Measurements from ENCODE around the gene OPRM1.
"Not testable (repeated sequence)": the region's sequence is repeated elsewhere in the genome, so short reads cannot be mapped to it uniquely, and the experiment has no call there.

The OPRM1 gene

DNA sequence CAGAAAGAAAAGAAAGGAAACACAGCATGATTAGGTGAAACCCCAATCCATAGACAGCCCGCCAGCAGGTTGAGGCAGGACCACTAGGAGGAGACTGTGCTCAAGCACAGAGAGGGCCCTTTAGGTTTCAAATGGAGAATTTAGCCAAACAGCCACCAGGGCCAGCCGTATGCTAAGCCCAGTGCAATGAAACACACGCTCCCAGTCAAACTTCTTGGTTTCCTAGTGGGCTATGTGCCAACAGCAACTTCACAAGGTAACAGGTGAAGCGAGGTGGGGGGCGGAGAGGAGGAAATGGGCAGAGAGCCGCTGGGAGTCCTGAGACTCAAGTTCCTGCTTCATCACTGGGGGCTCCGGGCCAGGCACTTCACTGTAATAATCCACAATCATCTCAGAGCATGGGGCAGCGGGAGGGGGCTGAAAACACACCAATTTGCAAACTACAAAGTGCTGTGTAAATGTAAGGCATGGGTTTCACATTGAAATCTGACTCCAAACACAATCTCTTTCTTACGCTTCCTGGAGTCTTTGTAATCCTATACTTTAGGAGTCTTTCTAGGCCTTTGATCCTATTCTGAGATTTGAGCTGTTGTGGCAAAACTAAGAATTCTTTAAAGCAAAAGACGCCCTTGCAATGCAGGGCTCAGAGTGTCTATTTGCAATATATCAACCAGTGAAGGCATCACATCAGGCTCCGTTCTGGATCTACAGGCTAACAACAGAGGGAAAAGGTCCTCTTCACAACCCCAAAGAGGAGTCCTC lies 117.3 kb downstream of the OPRM1 start:
- DNase-seq: no peak

GRCh38 chr6:154157082-154157481 lies 118.0 kb downstream of the OPRM1 start:
- no peak for DNase-seq

DNA sequence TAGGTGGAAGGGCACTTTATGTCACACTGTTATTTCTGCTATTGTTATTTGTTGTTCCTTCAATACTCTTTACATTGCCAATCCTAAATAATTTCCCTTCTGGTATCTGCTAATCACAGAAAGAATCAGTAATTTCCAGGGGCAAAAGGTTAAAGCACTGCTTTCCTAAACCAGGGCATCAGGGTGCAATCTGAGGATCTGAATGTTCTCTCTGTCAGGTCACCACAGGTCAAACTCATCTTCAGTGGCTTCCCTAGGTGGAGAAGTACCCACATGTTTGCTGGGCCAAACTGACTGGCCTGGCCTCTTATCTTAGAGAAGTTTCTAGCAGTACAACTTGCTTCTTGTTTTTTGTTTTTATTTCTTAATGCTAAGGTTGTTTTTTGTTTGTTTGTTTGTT lies 118.7 kb downstream of the OPRM1 start:
- no peak for DNase-seq

GRCh38 chr6:154159126-154159525 lies 120.1 kb downstream of the OPRM1 start:
- no peak for DNase-seq

DNA sequence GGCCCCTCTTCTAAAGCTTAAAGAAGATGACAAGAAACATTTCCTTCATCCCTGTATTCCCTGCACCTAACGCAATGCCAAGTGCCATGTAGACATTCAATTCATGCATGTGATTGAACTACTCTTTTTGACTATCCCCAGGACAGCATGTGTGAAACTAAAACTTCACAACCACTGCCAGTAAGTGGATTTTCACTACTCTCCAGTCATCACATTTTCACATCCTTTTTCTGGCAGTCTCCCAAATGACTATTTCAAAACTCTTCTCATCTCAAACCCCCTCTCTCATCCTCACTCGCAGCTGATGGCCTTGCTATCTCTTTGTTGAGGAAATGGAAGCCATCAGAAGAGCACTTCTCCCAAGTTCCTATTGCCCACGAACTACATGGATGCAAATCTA lies 122.6 kb downstream of the OPRM1 start:
- no peak for DNase-seq

DNA sequence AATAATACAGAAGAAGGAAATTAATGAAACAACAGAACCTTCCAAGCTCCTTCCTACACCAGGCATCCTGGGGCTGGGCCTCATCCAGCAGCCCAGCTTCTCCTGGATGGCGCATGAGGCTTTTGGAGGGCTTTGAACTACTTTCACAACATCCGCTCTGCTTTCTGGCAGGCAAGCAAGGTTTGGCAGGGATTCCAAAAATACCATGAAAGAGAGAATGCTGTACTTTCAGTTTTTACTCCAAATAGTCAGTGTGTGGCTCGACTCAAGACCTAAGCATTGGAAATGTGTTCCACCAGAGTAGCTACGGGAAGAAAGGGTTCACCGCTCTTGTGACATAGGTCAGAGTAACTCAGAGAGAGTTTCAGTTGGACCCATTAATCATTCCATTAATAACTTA lies 125.4 kb downstream of the OPRM1 start:
- no peak for DNase-seq

- DNase-seq: no peak
Observed at GRCh38 chr6:154165478-154165877, 126.4 kb downstream of the OPRM1 start.

DNA sequence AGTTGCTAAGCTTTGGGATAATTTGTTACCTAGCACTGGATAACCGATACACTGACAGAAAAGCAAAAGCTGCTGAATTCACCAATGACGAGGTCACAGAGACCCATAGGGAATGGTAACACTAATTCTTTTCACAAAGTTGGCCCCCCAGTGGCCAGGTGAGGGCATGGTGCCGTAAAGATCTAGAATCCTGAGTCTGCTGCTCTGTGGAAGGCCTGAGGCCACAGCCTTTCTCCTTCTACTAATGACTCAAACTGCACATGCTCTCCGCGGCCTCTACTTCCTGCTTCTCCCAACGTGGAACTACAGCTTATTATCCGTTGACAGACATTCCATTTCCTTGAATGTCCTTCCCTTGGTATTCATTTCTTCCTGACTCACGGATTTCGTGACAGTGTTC lies 127.1 kb downstream of the OPRM1 start:
- DNase-seq: no peak

- DNase-seq: no peak
Observed at GRCh38 chr6:154167126-154167525, 128.1 kb downstream of the OPRM1 start.

GRCh38 chr6:154169193-154169847 lies 130.3 kb downstream of the OPRM1 start:
- DNase-seq: no peak

DNA sequence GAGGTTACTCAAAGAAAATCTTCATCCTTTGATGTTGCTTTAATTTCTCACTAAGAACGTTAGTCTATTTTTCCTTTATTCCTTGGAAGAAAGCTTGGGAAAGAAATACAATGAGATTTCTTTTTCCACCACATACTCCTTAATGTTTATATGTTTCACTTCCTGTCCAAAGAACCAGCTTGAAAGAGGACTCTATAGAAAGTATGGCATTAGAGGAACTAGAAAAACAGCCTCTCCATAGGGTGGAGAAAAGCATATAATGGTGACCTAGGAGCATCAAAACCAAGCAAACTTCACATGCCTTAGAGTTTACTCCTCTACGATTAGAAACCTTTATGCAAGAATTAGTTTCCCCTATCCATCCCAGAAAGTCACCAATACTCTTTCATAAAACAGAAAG lies 131.1 kb downstream of the OPRM1 start:
- no peak for DNase-seq

DNA sequence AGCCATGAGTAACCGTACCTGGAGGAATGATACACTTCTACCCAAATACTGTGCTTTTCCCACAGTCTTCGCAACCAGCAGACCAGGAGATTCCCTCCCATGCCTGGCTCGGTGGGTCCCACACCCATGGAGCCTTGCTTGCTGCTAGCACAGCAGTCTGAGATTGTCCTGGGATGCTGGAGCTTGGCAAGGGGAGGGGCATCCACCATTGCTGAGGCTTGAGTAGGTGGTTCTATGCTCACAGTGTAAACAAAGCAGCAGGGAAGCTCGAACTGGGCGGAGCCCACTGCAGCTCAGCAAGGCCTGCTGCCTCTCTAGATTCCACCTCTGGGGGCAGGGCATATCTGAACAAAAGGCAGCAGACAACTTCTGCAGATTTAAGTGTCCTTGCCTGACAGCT lies 133.4 kb downstream of the OPRM1 start:
- DNase-seq: not testable (repeated sequence)

DNA sequence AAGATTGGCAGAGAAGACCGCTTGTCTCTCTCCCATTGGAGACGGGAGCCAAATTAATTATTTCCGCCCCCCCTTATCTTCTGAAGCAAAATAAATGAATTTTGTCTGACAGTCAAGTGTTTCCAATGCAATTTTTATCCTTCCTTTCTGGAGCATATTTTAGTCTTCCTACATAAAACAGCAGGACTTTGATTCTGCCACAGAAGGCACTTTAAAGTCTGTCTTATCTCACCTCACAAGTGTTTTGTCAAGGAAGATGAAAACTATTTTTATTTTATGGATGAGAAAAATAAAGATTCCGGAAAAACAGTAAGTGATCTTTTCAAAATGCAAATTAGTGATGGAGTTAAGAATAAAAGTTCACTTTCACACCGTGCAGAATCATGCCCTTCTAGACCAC lies 140.4 kb downstream of the OPRM1 start:
- DNase-seq: no peak

- DNase-seq: no peak
Observed at GRCh38 chr6:154187203-154187602, 148.2 kb downstream of the OPRM1 start.

DNA sequence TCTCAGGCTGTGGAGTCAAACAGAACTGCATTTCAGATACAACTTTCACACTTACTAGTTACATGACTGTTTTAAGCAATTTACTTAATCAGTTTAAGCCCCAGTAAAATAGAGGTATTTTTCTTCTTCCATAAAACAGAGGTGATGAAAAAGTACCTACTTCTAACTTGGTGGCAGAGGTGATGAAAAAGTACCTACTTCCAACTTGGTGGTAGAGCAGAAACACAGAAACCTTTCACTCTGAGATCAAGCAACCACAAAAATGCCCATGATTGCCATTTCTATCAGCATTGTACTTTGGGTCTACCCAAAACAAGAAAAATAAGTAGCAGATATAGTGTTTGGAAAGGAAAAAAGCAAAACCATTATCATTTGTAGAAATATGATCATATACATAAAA lies 148.7 kb downstream of the OPRM1 start:
- no peak for DNase-seq

DNA sequence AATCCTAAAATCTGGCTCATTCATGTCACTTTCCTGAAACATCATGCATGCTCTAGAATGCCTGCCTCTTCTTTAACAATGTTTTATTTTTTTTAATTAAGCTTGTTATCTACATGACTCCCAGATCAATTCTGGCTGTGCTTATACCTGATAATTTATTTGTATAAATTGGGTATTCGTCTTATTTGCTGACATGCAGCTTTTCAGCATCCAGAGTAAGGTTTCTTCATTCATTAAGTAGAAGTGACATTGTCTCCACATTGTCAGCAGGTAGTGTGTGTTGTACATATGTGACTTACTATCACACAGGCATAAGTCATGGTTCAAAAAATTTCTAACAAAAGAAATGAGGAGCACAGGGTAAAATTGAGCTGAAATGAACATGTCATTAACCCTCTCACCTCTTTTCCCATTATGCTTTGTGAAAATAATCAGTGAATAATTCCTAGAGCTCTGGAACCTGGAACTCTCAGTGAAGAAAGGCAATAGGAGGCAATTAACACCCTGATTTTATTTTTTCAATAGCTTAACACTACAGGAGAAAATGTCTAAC lies 157.4 kb downstream of the OPRM1 start:
- DNase-seq: no peak

GRCh38 chr6:154197196-154197860 lies 158.3 kb downstream of the OPRM1 start:
- peak; percentile 43 for DNase-seq

- DNase-seq: not testable (repeated sequence)
Observed at GRCh38 chr6:154201688-154202087, 162.6 kb downstream of the OPRM1 start.

GRCh38 chr6:154202339-154202738 lies 163.3 kb downstream of the OPRM1 start:
- no peak for DNase-seq

DNA sequence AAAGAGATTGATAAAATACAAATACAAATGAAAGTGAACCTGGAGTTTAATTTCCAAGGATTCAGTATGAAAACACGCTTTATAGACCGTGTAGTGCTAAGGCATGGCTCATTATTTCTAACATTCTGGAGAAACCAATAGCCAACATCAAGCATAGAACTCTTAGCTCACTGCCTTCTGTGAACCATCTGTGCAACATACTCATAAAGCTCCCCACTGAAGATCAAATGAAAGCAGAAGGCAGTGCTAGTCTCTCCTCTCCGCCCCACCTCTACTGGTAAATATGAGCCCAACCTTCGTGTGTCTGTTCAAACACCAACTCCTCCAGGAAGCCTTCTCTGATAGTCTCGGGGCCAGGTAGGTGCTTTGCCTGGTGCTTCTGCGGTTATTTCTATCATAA lies 163.9 kb downstream of the OPRM1 start:
- no peak for DNase-seq

- no peak for DNase-seq
Observed at GRCh38 chr6:154206141-154206540, 167.1 kb downstream of the OPRM1 start.

GRCh38 chr6:154206996-154207395 lies 168.0 kb downstream of the OPRM1 start:
- no peak for DNase-seq

DNA sequence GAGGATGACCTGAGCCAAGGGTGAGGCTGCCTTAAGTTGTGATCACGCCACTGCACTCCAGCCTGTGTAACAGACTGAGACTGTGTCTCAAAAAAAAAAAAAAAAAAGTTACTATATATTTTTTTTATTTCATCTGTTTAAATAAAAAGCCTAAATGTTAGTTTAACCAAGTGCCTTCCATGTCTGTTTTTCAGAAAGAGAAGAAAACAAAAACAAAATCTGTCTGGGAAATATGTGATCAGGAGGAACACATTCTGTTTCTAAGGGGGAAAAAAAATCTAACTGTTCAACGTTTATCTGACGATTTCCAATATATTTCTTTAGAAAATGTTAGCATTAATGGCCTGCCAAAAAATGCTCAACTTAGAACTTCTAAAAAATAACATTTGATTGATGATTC lies 170.5 kb downstream of the OPRM1 start:
- DNase-seq: no peak

GRCh38 chr6:154210678-154211077 lies 171.6 kb downstream of the OPRM1 start:
- no peak for DNase-seq
